Left renal cortex interstitium (tissue), 4 donors: ENCODE results near the gene TMPRSS7. TPM values are rescaled to one million over a fixed set of nuclear protein-coding genes. Genes with fewer than 3 reads are reported as not detected.

ENCODE experiments used
- DNase-seq, 4 donors: peaks; one replicate each; pipeline ENCODE4 v3.0.0-alpha.2; 2013; ENCODE audit warnings: low read depth in 4 of 4, low spot score in 2 of 4, missing footprints in 1 of 4
- polyA plus RNA-seq, 4 donors: library from polyadenylated mRNA; unstranded; fragments of 120-200 nt; gene quantifications; one replicate each; pipeline ENCODE4 v1.2.1, GENCODE V29; 2013; ENCODE audit not compliant: insufficient read length in 4 of 4

The TMPRSS7 gene, protein sequence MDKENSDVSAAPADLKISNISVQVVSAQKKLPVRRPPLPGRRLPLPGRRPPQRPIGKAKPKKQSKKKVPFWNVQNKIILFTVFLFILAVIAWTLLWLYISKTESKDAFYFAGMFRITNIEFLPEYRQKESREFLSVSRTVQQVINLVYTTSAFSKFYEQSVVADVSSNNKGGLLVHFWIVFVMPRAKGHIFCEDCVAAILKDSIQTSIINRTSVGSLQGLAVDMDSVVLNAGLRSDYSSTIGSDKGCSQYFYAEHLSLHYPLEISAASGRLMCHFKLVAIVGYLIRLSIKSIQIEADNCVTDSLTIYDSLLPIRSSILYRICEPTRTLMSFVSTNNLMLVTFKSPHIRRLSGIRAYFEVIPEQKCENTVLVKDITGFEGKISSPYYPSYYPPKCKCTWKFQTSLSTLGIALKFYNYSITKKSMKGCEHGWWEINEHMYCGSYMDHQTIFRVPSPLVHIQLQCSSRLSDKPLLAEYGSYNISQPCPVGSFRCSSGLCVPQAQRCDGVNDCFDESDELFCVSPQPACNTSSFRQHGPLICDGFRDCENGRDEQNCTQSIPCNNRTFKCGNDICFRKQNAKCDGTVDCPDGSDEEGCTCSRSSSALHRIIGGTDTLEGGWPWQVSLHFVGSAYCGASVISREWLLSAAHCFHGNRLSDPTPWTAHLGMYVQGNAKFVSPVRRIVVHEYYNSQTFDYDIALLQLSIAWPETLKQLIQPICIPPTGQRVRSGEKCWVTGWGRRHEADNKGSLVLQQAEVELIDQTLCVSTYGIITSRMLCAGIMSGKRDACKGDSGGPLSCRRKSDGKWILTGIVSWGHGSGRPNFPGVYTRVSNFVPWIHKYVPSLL
- polyA plus RNA-seq: under 1 TPM in 2 of 4 donors, not detected in 2; 0.06 to 0.07 TPM

DNA sequence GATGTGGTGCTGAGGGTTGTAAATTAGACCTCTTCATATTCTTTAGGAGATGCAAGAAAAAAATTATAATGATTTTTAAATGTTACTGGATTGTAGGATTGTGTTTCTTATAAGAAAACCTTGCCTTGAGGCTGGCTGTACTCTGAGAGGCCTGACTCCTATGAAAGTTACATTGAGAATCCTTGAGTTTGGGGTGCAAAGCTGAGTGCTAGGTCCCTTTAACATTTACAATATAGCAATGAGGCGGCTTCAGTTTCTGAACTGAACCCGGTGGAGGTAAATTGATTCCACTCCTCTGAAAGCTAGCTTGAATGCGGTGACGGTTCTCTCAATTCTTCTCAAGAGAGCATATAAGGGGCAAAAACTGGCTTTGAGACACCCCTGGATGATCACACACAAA is at the start of gene TMPRSS7:
TMPRSS7 (plus strand) TSS at position 301 of the 400 bp plus-strand sequence. CDS start 110 bp downstream, outside the sequence.
- no peak for DNase-seq

- DNase-seq: no peak
Measured at GRCh38 chr3:111986800-111987199, 47.7 kb upstream of the TMPRSS7 start.

GRCh38 chr3:111989061-111989678 is 45.4 kb upstream of the TMPRSS7 start:
- DNase-seq: no peak

DNA sequence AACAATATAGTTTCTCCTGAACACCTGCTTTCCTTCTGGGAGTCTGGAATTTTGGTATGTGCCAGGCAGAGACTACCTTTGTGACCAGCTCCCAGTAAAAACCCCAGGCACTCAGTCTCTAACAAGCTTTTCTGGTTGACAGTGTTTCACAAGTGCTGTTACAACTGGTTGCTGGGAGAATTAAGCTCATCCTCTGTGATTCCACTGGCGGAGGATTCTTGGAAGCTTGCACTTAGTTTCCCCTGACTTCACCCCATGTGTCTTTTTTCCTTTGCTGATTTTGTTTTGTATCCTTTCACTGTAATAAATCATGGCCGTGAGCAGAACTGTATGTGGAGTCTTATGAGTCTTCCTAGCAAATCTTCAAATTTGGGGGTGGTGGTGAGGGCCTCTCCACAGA is 41.5 kb upstream of the TMPRSS7 start:
- DNase-seq: no peak

DNA sequence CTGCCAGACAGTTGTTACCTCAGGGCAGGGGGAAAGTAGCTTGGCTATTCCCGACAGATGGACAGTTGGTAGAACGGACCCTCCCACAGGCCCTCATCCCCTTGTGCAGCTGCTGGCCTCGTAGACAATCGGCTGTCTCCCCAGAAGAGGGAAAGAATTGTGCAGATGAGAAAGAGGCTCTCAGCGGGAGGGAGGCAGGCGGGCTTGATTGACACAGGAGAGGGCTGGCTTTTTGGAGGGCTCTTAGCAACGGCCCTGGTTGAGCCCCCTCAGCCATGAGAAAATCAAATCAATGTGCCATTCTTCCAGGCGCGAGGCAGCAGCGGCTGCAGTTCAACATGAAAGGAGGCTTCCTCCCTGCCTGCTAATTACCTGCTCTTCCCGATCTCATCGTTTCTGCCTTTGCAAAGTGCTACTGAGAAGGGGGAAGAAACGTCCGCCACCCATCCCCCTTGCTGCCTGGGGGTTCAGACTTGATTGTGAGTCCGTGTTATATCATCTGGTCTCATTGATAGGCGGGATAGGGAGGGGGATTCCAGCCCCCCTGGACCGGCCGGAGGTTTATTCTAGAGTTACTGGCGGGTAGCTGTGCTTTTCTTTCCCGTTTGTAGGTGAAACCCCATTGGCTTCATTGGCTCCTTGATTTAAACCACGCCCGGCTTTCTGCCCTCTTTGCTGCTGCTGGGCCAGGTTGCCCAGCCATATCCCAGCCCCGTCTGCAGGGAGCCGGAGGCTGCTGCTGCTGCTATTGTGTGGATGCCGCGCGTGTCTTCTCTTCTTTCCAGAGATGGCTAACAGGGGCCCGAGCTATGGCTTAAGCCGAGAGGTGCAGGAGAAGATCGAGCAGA is 35.7 kb upstream of the TMPRSS7 start, which contains the start of gene TAGLN3:
TAGLN3 (plus strand) TSS at position 287 of the 848 bp plus-strand sequence; CDS start at position 788, 501 bp downstream.
- peak in 2 of 4 donors; percentile 31 to 45 for DNase-seq

- no peak for DNase-seq
Measured at GRCh38 chr3:111999484-112000324, 34.8 kb upstream of the TMPRSS7 start.

DNA sequence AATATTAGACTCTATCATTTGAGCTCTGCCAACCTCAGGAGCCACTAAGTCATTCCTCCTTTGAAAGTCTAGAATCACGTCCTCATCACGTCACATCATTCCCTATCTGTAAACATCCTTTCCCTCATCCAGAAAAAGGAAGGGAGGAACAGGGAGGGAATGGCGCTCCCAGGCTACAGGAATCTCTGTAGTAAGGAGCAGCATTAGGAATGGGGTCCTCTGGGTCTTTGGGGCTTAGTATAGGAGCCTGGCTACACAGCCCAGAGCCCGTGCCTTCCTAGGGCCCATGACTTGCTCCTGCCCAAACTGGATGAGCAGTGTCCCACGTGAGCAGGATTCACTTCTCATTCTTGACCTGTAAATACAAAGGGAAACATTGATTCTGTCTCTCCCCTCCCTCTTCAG is 34.2 kb upstream of the TMPRSS7 start:
- no peak for DNase-seq

- no peak for DNase-seq
Measured at GRCh38 chr3:112000966-112001365, 33.6 kb upstream of the TMPRSS7 start.

- DNase-seq: no peak
Measured at GRCh38 chr3:112001526-112001925, 33.0 kb upstream of the TMPRSS7 start.

GRCh38 chr3:112002096-112002971 is 32.2 kb upstream of the TMPRSS7 start:
- DNase-seq: no peak

DNA sequence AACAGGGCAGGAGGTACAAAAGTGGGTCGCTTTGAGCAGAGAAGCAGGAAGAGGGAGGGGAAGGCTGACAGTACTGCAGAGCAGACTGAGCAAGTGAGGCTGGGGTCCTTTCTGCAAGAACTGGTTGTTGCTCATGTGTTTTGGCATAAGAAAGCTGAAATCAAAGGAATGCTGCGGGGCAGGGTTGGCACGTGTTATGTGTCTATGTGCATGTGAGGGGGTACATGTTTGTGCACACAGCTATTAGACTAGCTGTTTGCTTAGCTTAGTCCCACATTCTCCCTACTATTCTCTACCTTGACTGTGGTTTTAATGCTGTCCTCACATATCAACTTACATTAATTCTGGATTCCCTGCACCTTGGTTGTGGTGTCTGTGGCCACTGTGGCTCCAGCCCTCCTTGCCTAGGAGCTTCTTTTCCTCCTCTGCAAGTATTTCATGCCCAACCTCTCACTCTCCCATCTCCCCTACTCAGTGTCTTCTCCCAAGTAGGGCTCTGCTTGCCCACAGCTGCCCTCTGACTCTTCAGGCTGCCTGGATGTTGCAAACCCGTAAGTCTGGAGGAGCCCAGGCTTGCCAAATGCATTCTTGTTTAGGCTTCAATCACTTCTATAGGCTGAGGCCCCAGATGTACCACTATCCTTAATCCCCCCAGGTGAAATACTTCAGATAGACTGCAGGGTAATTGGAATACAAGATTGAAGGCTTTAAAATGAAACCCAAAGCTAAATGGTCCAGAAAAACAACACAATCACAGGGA is 31.0 kb upstream of the TMPRSS7 start:
- no peak for DNase-seq

DNA sequence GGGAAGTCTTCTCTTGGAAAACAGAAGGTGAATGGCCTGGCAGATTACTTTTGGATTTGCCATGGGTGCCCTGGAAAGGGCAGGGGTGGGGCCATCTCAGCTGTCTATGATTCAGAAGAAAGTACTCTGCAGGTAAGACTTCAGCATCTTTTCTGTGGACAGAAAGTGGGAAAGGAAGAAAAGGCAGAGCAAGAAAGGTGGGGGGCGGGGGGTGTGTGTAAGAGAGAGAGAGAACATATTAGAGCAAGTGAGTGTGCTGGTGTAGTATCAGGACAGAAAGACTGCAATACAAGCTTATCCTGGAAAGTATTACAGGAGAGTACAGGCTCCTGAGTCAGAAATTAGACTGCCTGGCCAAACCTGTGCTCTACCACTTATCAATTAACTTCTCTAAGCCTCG is 30.3 kb upstream of the TMPRSS7 start:
- DNase-seq: no peak

GRCh38 chr3:112004669-112005068 is 29.9 kb upstream of the TMPRSS7 start:
- DNase-seq: no peak

GRCh38 chr3:112005091-112005672 is 29.4 kb upstream of the TMPRSS7 start:
- no peak for DNase-seq

- DNase-seq: no peak
Measured at GRCh38 chr3:112007633-112008032, 26.9 kb upstream of the TMPRSS7 start.

DNA sequence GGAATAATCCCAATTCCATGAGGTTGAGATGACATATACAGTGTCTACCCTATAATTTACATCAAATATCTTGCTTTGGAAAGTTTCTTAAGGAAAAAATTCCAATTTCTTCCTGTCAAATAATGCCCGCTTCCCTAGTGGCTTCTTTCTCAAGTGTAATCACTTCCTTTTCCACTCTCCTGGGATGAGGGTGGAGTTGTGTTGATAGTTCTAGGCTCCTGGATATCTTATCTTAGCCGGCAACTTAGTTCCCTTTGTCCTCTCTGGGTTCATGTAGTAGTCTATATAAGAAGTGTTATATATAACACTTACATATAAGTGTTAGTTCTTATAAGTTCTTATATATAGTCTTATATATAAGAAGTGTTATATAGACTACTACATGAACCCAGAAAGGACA is 24.9 kb upstream of the TMPRSS7 start:
- DNase-seq: no peak

GRCh38 chr3:112010636-112011035 is 23.9 kb upstream of the TMPRSS7 start:
- no peak for DNase-seq
